Vagina (tissue), 2 donors: ENCODE results near the gene COX20.

Experiments
- POLR2A ChIP-seq, 2 donors: fragments of 450-650 bp; IDR thresholded peaks; one replicate each; pipeline ENCODE4 v1.6.1; 2017; ENCODE audit warnings: antibody characterized with exemption in 2 of 2, mild to moderate bottlenecking in 2 of 2, moderate library complexity in 2 of 2
- POLR2AphosphoS5 ChIP-seq, 2 donors: sonication (generic); formaldehyde crosslinking; IDR thresholded peaks; one replicate each; pipeline ENCODE4 v1.9.0; 2017; ENCODE audit warnings: antibody characterized with exemption in 2 of 2, mild to moderate bottlenecking in 2 of 2, low read depth in 1 of 2; ENCODE audit not compliant: insufficient read depth in 1 of 2
- TF ChIP-seq, protein P1 (sequence below), 3 experiments: fragments of 450-650 bp in 2 of 3; fragments of 200-600 bp in 1 of 3; sonication (generic) in 1 of 3; IDR thresholded peaks; one replicate each; pipeline ENCODE4 v1.5.1; 2017 to 2019; ENCODE audit warnings: antibody characterized with exemption in 3 of 3, mild to moderate bottlenecking in 2 of 3, moderate library complexity in 2 of 3

DNA sequence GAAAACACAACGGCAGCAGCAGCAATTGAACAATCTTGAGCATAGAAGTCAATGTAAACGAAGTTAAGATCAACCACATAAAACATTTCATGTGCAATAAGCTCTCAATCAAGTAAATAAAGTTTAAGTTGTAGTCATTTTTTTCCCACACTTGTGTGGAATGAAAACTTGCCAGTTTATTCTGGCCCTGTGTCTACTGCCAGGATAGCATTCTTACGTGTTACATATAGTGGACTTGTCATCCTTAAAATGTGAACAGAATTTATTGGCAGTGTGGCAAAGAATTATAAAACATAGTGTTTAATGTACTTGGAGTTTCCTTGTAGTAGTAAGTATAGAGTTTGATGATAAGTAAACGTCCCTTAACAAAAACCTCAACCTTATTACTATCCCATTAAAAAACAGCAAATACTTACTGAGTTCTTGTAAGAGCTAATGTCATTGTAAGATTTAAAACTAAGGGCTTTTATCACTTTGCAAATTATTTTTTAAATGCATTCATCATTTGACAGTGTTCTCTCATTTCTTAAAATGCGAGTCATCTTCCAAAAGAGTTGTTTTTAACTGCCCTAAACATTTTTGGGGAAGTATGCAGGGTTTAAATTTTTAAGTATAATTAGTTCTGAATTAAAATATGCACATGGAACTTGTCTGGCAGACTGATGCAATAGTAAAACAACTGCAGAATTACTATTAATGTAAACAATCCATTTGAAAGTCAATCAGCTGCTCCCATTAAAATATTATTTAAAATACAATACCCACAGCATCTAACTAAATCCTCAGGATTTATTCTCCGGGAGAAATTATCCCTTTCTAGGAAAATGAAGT, 7.9 kb downstream of the COX20 start:
- TF ChIP-seq, protein P1, sequence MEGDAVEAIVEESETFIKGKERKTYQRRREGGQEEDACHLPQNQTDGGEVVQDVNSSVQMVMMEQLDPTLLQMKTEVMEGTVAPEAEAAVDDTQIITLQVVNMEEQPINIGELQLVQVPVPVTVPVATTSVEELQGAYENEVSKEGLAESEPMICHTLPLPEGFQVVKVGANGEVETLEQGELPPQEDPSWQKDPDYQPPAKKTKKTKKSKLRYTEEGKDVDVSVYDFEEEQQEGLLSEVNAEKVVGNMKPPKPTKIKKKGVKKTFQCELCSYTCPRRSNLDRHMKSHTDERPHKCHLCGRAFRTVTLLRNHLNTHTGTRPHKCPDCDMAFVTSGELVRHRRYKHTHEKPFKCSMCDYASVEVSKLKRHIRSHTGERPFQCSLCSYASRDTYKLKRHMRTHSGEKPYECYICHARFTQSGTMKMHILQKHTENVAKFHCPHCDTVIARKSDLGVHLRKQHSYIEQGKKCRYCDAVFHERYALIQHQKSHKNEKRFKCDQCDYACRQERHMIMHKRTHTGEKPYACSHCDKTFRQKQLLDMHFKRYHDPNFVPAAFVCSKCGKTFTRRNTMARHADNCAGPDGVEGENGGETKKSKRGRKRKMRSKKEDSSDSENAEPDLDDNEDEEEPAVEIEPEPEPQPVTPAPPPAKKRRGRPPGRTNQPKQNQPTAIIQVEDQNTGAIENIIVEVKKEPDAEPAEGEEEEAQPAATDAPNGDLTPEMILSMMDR (IDR thresholded peaks at IDR 0.05), result no peak
- TF ChIP-seq POLR2AphosphoS5 (IDR thresholded peaks at IDR 0.05; ENCODE audit: insufficient read depth in 1 of 2, low read depth in 1 of 2) (no peak), POLR2A (IDR thresholded peaks at IDR 0.05) (no peak)
